ENCODE results near the gene SNUPN. TPM values are rescaled to one million over a fixed set of nuclear protein-coding genes. Genes with fewer than 3 reads are reported as not detected.
"Not testable (repeated sequence)": the region's sequence is repeated elsewhere in the genome, so short reads cannot be mapped to it uniquely, and the experiment has no call there.

The SNUPN gene
- total and polyA plus RNA-seq, 2 of the 4 experiments (the other 2 are of a cell fraction), result 23.8 to 24.1 TPM

GRCh38 chr15:75586422-75586821 is 39.1 kb downstream of the SNUPN start:
- H3K4me2 ChIP-seq (ENCODE audit: low read depth, low read length); H3K4me1 ChIP-seq (ENCODE audit: control insufficient read depth, insufficient read depth, low read length); H3K27me3 ChIP-seq (ENCODE audit: control insufficient read depth, insufficient read depth, low read length); H3K4ac ChIP-seq (ENCODE audit: low read depth, low read length); H2BK5ac ChIP-seq (ENCODE audit: low read depth, low read length, poor library complexity, severe bottlenecking); H3K9me3 ChIP-seq (ENCODE audit: control insufficient read depth, insufficient read depth, low read length); H4K5ac ChIP-seq (ENCODE audit: low read depth, low read length); H3K27ac ChIP-seq (ENCODE audit: insufficient read depth, low read length); H3K23ac ChIP-seq (ENCODE audit: low read depth, low read length); CTCF ChIA-PET; intact Hi-C loops (cut with micrococcal nuclease); H3K4me3 ChIP-seq (ENCODE audit: insufficient read depth, low read depth, low read length); in situ Hi-C loops (cut with MboI; ENCODE audit: low sequenced_read_pairs); H2AFZ ChIP-seq (replicated peaks; ENCODE audit: low read length, poor library complexity); H3K14ac ChIP-seq (replicated peaks; ENCODE audit: low read depth, low read length); H3K36me3 ChIP-seq (ENCODE audit: control insufficient read depth, insufficient read depth, low read length); DNase-seq; H2BK15ac ChIP-seq (ENCODE audit: low read depth, low read length); H3K9me1 ChIP-seq (ENCODE audit: insufficient read depth, low read length); H2AK5ac ChIP-seq (ENCODE audit: low read depth, low read length); H4K8ac ChIP-seq (ENCODE audit: low read depth in 2 of 2, low read length in 2 of 2); H4K20me1 ChIP-seq (ENCODE audit: insufficient read depth, low read length); H3K56ac ChIP-seq (ENCODE audit: extremely low read depth, insufficient read depth, low read length); H3K79me1 ChIP-seq (ENCODE audit: low read depth in 1 of 2, low read length in 2 of 2); ATAC-seq (ENCODE audit: low read depth); H3K18ac ChIP-seq (ENCODE audit: low read depth, low read length); POLR2A ChIA-PET (ENCODE audit: unreplicated experiment); dilution Hi-C loops (cut with HindIII; ENCODE audit: low sequenced_read_pairs, unreplicated experiment); H4K91ac ChIP-seq (ENCODE audit: insufficient read depth, low read depth, low read length); BruUV-seq (replicated peaks); H2BK120ac ChIP-seq (ENCODE audit: low read depth, low read length); H2AK9ac ChIP-seq (replicated peaks; ENCODE audit: low read depth, low read length, poor library complexity); H2BK20ac ChIP-seq (ENCODE audit: low read depth, low read length); H3K9ac ChIP-seq (ENCODE audit: low read depth, low read length): not testable (repeated sequence)
- WGBS, 2 experiments (ENCODE audit: extremely low coverage in 2 of 2, insufficient read length in 1 of 2), result 100% methylated on average over 1 of the region's 5 CpGs; no CpG with 5 or more reads in 1 of the 2 experiments
